ENCODE results near the gene ATF1. TPM values are rescaled to one million over a fixed set of nuclear protein-coding genes. Genes with fewer than 3 reads are reported as not detected.

The ATF1 gene
- total RNA-seq (10 to 100 TPM; 52.2 to 52.3 TPM), polyA plus RNA-seq (10 to 100 TPM; 48.7 to 50.8 TPM)

- Histone ChIP-seq H3K4me1 (ENCODE audit: insufficient read depth, low read length) (peaks cover 27% of the 10 kb centered on the region), H3K36me3 (ENCODE audit: insufficient read depth, low read length) (no peaks in the 10 kb centered on the region), H3K4me3 (ENCODE audit: low read length in 2 of 2) (peak within 1 kb of the TSS; percentile 67 to 69), H3K9me3 (ENCODE audit: control insufficient read depth in 1 of 2, low read length in 2 of 2) (no peaks in the 10 kb centered on the region), H3K27ac (ENCODE audit: low read depth, low read length) (peak within 1 kb of the TSS; percentile 77), H3K27me3 (ENCODE audit: insufficient read depth, low read length) (no peaks in the 10 kb centered on the region)
- Mint-ChIP-seq H3K4me1 (peaks cover 18 to 48% (median 29%) of the 10 kb centered on the region in 4 donors), H3K4me3 (peak within 1 kb of the TSS; percentile 85 to 99 (median 93)), H3K27me3 (no peaks in the 10 kb centered on the region), H3K27ac (peak within 1 kb of the TSS; percentile 91 to 97 (median 96)), H3K36me3 (peaks cover 0 to 14% of the 10 kb centered on the region in 2 donors), H3K9me3 (peaks cover 0 to 4% (median 0%) of the 10 kb centered on the region in 8 donors)
- intact Hi-C loops (cut with micrococcal nuclease): loop anchor here (1.0 to 10.0 kb wide), 2 partner anchors 363 to 561 kb away; partner anchors contain the start of genes BIN2 and LARP4
- CTCF ChIA-PET (ENCODE audit: partially characterized antibody): interaction anchor here (1.2 to 2.8 kb wide), 7 partner anchors 11 to 260 kb away, joined by 3 to 47 read pairs (median 11); no protein-coding TSS in a partner anchor
- POLR2A ChIA-PET (ENCODE audit: partially characterized antibody): interaction anchor here (0.5 to 3.8 kb wide), 22 partner anchors 10 to 1575 kb away, joined by 3 to 31 read pairs (median 4); partner anchors contain the start of genes BIN2, COX14, CSRNP2 and DAZAP2
- peak; percentile 89 to 91 (median 91) for DNase-seq
Observed at GRCh38 chr12:50763639-50764285, at the start of gene ATF1. Gene ATF1, plus strand, starts transcription at chr12:50764101. Its CDS starts 16,045 bp downstream, at chr12:50780146.

GRCh38 chr12:50715174-50715573 lies 48.7 kb upstream of the ATF1 start:
- H3K4me1 Mint-ChIP-seq: no peaks in the 10 kb centered on the region
- ChIA-PET CTCF (ENCODE audit: partially characterized antibody) (no interaction called here), POLR2A (ENCODE audit: partially characterized antibody) (no interaction called here)
- H3K9me3 ChIP-seq (ENCODE audit: control insufficient read depth in 1 of 2, low read length in 2 of 2): no peaks in the 10 kb centered on the region
- H3K4me3 ChIP-seq (ENCODE audit: low read length in 2 of 2): no peak overlapping the region
- no peak overlapping the region for H3K27ac ChIP-seq (ENCODE audit: low read depth, low read length)
- H3K27me3 Mint-ChIP-seq: no peaks in the 10 kb centered on the region
- DNase-seq: no peak
- peaks cover 41 to 54% of the 10 kb centered on the region in 2 donors for H3K36me3 Mint-ChIP-seq
- no peaks in the 10 kb centered on the region for H3K4me1 ChIP-seq (ENCODE audit: insufficient read depth, low read length)
- no peak overlapping the region for H3K4me3 Mint-ChIP-seq
- no peaks in the 10 kb centered on the region for H3K9me3 Mint-ChIP-seq
- H3K27me3 ChIP-seq (ENCODE audit: insufficient read depth, low read length): no peaks in the 10 kb centered on the region
- peaks cover 34% of the 10 kb centered on the region for H3K36me3 ChIP-seq (ENCODE audit: insufficient read depth, low read length)
- intact Hi-C loops (cut with micrococcal nuclease): no loop called here
- peak overlapping the region in 1 of 7 donors; percentile 25 for H3K27ac Mint-ChIP-seq

GRCh38 chr12:50718760-50719159 lies 45.1 kb upstream of the ATF1 start:
- ChIA-PET POLR2A (ENCODE audit: partially characterized antibody) (no interaction called here), CTCF (ENCODE audit: partially characterized antibody) (no interaction called here)
- Mint-ChIP-seq H3K27ac (peak overlapping the region in 1 of 7 donors; percentile 22), H3K4me3 (no peak overlapping the region), H3K27me3 (no peaks in the 10 kb centered on the region), H3K9me3 (no peaks in the 10 kb centered on the region), H3K36me3 (peaks cover 60 to 65% of the 10 kb centered on the region in 2 donors), H3K4me1 (no peaks in the 10 kb centered on the region)
- Histone ChIP-seq H3K4me3 (ENCODE audit: low read length in 2 of 2) (no peak overlapping the region), H3K27ac (ENCODE audit: low read depth, low read length) (no peak overlapping the region), H3K4me1 (ENCODE audit: insufficient read depth, low read length) (no peaks in the 10 kb centered on the region), H3K36me3 (ENCODE audit: insufficient read depth, low read length) (peaks cover 55% of the 10 kb centered on the region), H3K27me3 (ENCODE audit: insufficient read depth, low read length) (no peaks in the 10 kb centered on the region), H3K9me3 (ENCODE audit: control insufficient read depth in 1 of 2, low read length in 2 of 2) (no peaks in the 10 kb centered on the region)
- intact Hi-C loops (cut with micrococcal nuclease): no loop called here
- DNase-seq: no peak

- Histone ChIP-seq H3K27ac (ENCODE audit: low read depth, low read length) (no peak overlapping the region), H3K9me3 (ENCODE audit: control insufficient read depth in 1 of 2, low read length in 2 of 2) (no peaks in the 10 kb centered on the region), H3K36me3 (ENCODE audit: insufficient read depth, low read length) (peaks cover 59% of the 10 kb centered on the region), H3K4me3 (ENCODE audit: low read length in 2 of 2) (no peak overlapping the region), H3K4me1 (ENCODE audit: insufficient read depth, low read length) (no peaks in the 10 kb centered on the region), H3K27me3 (ENCODE audit: insufficient read depth, low read length) (no peaks in the 10 kb centered on the region)
- POLR2A ChIA-PET (ENCODE audit: partially characterized antibody): no interaction called here
- H3K4me3 Mint-ChIP-seq: no peak overlapping the region
- no peak for DNase-seq
- no peaks in the 10 kb centered on the region for H3K4me1 Mint-ChIP-seq
- CTCF ChIA-PET (ENCODE audit: partially characterized antibody): no interaction called here
- peak overlapping the region in 2 of 7 donors; percentile 65 to 66 for H3K27ac Mint-ChIP-seq
- no peaks in the 10 kb centered on the region for H3K9me3 Mint-ChIP-seq
- intact Hi-C loops (cut with micrococcal nuclease): no loop called here
- peaks cover 64 to 67% of the 10 kb centered on the region in 2 donors for H3K36me3 Mint-ChIP-seq
- H3K27me3 Mint-ChIP-seq: no peaks in the 10 kb centered on the region
Observed at GRCh38 chr12:50720085-50720484, 43.8 kb upstream of the ATF1 start.

- Mint-ChIP-seq H3K36me3 (peaks cover 64 to 67% of the 10 kb centered on the region in 2 donors), H3K4me1 (no peaks in the 10 kb centered on the region), H3K4me3 (no peak overlapping the region), H3K9me3 (no peaks in the 10 kb centered on the region), H3K27ac (peak overlapping the region in 2 of 7 donors; percentile 65 to 66), H3K27me3 (no peaks in the 10 kb centered on the region)
- Histone ChIP-seq H3K27me3 (ENCODE audit: insufficient read depth, low read length) (no peaks in the 10 kb centered on the region), H3K4me3 (ENCODE audit: low read length in 2 of 2) (no peak overlapping the region), H3K9me3 (ENCODE audit: control insufficient read depth in 1 of 2, low read length in 2 of 2) (no peaks in the 10 kb centered on the region), H3K36me3 (ENCODE audit: insufficient read depth, low read length) (peaks cover 61% of the 10 kb centered on the region), H3K4me1 (ENCODE audit: insufficient read depth, low read length) (no peaks in the 10 kb centered on the region), H3K27ac (ENCODE audit: low read depth, low read length) (no peak overlapping the region)
- DNase-seq: no peak
- ChIA-PET POLR2A (ENCODE audit: partially characterized antibody) (no interaction called here), CTCF (ENCODE audit: partially characterized antibody) (no interaction called here)
- intact Hi-C loops (cut with micrococcal nuclease): no loop called here
Observed at GRCh38 chr12:50720501-50720900, 43.4 kb upstream of the ATF1 start.

- intact Hi-C loops (cut with micrococcal nuclease): no loop called here
- POLR2A ChIA-PET (ENCODE audit: partially characterized antibody): no interaction called here
- peak overlapping the region in 2 of 7 donors; percentile 20 to 24 for H3K27ac Mint-ChIP-seq
- Histone ChIP-seq H3K9me3 (ENCODE audit: control insufficient read depth in 1 of 2, low read length in 2 of 2) (no peaks in the 10 kb centered on the region), H3K36me3 (ENCODE audit: insufficient read depth, low read length) (peaks cover 61% of the 10 kb centered on the region), H3K4me3 (ENCODE audit: low read length in 2 of 2) (no peak overlapping the region), H3K27ac (ENCODE audit: low read depth, low read length) (no peak overlapping the region), H3K27me3 (ENCODE audit: insufficient read depth, low read length) (no peaks in the 10 kb centered on the region), H3K4me1 (ENCODE audit: insufficient read depth, low read length) (no peaks in the 10 kb centered on the region)
- H3K36me3 Mint-ChIP-seq: peaks cover 68 to 74% of the 10 kb centered on the region in 2 donors
- no peaks in the 10 kb centered on the region for H3K27me3 Mint-ChIP-seq
- CTCF ChIA-PET (ENCODE audit: partially characterized antibody): no interaction called here
- no peaks in the 10 kb centered on the region for H3K4me1 Mint-ChIP-seq
- H3K9me3 Mint-ChIP-seq: no peaks in the 10 kb centered on the region
- DNase-seq: no peak
- H3K4me3 Mint-ChIP-seq: no peak overlapping the region
Observed at GRCh38 chr12:50723865-50724264, 40.0 kb upstream of the ATF1 start.

- H3K27ac Mint-ChIP-seq: peak overlapping the region in 1 of 7 donors; percentile 44
- H3K4me1 ChIP-seq (ENCODE audit: insufficient read depth, low read length): no peaks in the 10 kb centered on the region
- H3K36me3 ChIP-seq (ENCODE audit: insufficient read depth, low read length): peaks cover 59% of the 10 kb centered on the region
- H3K36me3 Mint-ChIP-seq: peaks cover 71 to 78% of the 10 kb centered on the region in 2 donors
- no peaks in the 10 kb centered on the region for H3K27me3 Mint-ChIP-seq
- H3K4me1 Mint-ChIP-seq: peaks cover 0 to 2% (median under 1%) of the 10 kb centered on the region in 4 donors
- no peaks in the 10 kb centered on the region for H3K27me3 ChIP-seq (ENCODE audit: insufficient read depth, low read length)
- ChIA-PET CTCF (ENCODE audit: partially characterized antibody) (no interaction called here), POLR2A (ENCODE audit: partially characterized antibody) (no interaction called here)
- H3K9me3 ChIP-seq (ENCODE audit: control insufficient read depth in 1 of 2, low read length in 2 of 2): no peaks in the 10 kb centered on the region
- no peak for DNase-seq
- H3K9me3 Mint-ChIP-seq: no peaks in the 10 kb centered on the region
- H3K27ac ChIP-seq (ENCODE audit: low read depth, low read length): no peak overlapping the region
- no peak overlapping the region for H3K4me3 ChIP-seq (ENCODE audit: low read length in 2 of 2)
- intact Hi-C loops (cut with micrococcal nuclease): no loop called here
- no peak overlapping the region for H3K4me3 Mint-ChIP-seq
Observed at GRCh38 chr12:50725011-50725942, 38.6 kb upstream of the ATF1 start.

Data from CD4-positive, alpha-beta memory T cell (primary cell).